GM18907 (cell line): ENCODE results near the gene DOCK10.

ENCODE experiments used
- ATAC-seq: cut with Tn5 transposase; IDR thresholded peaks from one replicate; pipeline ENCODE4 v1.9.1; 2021; ENCODE audit warnings: mild to moderate bottlenecking, moderate library complexity; ENCODE audit not compliant: unreplicated experiment

The DOCK10 gene

DNA sequence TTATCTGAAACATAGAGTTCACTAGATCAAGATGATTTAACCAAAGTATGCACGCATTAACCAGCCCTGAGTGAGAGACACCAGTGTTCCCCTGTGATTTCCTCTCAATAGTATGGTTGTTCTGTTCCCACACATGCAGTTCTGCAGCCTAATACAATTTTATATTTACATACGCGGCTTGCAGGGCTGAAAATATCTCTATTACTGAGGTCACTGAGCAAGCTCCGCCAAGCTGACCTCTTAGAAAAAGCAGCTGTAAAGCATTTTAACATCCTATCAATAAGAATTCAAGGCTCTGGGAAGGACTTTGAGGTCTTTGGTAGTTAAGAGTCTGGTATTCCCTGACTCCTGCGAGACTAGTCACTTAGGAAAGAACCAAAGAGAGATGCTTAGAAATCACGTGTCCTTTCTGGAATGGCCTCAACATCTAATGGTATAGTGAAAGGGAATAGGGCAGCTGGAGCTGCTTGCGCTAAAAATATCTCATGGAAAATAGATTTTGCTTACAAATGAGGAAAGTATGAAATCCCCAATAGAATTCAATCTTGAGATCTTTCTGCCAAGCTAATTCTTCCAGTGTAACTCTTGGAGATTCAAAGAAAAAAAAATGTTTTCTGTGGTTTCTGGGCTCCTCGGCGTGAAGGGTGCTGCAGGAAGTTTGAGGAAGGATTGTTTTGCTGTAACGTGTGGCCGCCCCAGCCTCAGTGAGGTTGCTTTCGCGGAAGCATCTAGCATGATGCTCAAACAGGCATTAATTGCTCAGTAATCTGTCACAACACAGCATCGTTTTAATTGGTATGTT lies 59.2 kb downstream of the DOCK10 start:
- ATAC-seq = peak; percentile 73

DNA sequence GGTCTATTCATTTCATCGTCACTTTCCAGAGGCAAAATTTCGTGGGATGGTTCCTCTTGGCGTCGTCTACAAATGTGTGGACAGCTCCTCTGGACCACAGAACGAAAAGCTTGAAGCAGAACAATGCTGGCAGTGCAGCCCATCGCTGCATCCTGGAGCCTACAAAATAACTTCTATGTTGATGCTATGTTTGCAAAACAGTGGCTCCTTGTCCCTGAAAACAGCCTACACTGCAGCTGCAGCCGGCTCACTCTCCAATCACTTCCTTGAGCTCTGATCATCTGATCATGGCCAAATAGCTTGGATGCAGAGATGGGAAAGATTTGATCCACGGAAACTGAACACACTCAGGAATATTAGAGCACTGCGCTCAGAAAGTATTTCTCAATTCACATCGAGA lies 60.0 kb downstream of the DOCK10 start:
- ATAC-seq = no peak

DNA sequence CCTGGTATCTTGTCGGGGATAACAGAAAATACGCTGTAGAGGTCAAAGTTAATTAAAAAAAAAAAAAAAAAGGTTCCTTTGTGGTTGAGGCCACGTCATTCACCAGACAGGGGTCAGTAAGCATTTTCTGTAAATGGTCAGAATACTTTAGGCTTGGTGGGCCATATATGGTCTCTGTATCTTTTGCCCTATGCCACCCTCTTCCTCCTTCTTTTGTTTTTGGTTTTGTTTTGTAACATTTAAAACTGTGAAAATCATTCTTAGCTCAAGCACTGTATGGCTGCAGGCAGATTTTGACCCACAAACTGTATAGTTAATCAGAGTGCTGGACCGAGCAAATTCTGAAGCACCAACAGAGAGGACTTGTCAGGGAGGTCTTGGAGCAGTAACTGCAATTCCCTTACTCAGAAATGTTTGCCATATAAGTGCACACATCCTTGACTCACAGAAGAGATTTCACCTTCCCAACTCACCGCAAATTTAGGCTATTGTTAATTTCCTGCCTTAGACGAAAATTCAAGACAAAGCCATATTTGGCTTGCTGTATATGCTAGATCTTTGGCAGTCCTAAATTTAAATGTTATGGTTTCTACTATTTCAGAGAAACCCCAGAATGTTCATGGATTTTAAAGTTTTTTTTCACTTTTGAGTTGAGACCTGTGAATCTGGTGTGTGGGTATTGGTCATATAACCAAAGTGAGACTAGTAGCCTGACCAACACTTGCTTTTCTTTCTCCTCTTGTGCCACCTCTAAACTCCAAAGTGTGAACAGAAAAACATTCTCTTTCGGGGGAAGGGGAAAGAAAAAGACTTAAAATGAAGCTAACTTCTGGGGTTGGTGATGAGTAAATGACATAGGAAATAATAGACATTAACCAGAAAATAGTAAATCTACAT lies 65.4 kb downstream of the DOCK10 start:
- no peak for ATAC-seq

DNA sequence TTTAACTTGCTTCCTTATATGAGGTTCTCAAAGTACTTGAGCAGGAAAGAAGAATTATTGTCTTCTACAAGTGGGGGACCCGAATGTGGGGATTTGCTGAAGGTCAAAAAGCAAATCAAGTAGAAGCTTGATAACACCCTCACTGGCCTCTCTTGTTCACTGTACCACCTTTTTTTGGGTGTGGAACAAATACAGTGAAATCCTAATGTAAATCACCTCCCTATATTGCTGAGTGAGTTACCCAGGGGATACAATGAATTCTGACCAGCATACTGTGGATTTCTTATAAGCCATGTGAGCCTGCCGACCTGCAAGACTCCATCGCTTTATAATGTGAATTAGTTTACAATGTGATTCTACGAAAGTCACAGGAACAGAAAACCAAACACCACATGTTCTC lies 66.5 kb downstream of the DOCK10 start:
- no peak for ATAC-seq

DNA sequence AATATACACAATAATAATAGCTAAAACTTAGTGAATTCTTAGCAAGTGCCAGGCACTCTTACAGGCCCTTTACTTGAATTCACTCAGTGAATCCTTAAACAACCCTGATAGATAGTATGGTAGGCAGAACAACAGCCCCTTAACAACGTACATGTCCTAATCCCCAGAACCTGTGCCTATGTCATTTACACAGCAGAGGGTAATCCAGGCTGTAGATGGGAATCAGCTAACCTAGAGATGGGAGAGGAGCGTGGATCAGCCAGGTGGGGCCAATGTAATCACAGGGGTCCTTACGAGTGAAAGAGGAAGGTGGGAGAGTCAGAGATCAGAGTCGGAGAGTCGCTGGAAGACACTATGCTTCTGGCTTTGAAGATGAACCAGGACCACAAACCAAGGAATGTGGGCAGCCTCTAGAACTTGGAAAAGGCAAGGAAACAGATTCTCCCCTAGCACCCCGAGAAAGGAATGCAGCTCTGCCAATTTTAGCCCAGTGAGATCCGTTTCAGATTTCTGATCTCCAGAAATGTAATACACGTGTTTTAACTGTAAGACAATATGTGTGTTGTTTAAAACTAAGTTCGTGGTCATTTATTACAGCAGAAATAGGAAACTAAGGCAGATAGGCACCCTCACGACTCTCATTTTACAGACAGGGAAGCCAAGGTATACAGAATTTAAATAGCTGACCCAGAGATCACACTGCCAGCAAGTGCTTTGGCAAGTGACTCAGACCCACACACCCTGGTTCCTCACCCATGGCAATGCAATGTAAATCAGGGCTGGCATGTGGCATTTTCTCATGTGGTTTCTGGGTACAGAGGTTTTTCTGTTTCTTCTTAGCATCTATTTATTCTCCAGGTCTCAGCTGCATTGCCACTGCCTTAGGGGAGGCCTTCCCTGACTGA lies 68.9 kb downstream of the DOCK10 start:
- ATAC-seq = peak; percentile 61

DNA sequence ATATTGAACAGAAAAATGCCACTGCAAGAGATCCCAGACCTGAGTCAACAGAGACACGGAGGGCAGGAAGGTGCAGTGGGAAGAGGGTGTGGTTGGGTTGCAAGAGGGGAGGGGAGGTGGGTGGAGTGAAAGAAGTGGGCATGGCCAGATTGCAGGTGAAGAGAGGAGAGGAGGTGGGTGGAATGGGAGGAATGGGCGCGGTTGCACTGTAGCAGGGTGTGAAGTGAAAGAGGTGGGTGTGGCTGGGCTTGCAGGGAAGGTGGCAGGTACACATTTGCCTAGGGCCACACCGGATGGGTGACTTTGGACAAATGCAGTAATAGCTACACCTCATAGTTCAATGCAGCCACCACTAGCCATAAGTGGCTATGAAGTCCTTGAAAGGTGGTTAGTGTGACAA lies 71.1 kb downstream of the DOCK10 start:
- peak; percentile 43 for ATAC-seq

DNA sequence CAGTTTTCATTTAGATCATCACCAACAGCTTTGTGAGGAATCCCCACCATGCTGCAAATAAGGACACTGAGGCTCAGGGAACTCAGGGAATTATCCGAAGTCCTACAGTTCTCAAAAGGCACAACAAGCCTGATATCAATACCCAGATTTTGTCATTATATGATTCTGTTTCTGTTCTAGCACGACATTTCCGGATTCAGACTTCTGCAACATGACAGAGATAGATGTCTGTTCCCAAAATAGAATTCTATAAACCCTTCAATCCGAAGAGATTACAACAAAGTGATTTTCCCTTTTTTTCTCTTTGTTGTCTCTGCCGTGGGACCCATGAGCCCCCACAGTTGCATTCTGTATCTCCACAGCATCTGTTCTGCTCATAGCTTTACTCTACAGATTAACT lies 72.0 kb downstream of the DOCK10 start:
- ATAC-seq = no peak

DNA sequence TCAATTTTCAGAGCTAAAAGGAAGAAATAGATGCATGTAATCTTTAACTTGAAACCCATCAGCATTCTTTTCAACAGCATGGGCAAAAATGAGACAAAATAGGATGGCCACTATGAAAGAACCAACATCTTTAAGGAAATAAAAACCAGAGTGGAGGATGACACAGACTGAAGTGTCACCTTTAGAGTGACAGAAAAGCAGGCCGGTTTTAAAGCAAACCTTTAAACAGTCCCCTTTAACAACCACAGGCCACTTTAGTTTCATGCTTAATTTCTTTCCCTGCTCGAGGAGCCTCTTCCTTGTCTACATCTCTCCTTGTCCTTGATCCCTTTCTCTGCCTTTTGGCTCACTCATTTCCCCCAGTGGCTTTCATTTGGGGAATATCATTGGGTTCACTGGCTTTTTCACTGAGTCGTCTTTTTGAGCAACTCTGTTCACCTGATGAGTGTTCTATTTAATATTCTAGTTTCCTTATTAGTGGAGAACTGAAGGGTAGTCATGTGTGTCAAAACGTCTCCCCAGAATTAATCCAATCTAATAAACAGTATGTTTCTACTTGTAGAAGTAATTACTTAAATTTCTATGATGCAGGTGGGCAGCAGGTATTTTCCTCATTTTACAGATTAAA lies 72.5 kb downstream of the DOCK10 start:
- ATAC-seq = peak; percentile 49

DNA sequence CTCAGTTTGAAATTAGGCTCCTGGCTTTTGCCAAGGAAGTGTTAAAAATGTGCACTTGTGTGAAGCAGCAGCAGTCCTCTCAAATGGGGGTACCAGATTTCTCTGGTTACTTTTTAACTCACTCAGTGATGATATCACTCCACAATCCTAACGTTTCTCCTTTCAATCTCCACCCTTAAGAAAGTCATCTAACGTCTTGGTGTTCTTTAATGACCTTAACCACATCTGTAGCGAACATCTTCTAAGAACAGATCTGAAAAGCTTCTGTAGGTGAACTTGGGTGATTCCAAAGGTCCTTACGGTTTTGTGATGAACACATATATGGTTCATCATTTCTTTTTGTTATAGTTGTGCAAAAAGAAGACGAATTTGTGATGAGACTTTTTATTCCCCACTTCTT lies 73.2 kb downstream of the DOCK10 start:
- ATAC-seq = no peak

DNA sequence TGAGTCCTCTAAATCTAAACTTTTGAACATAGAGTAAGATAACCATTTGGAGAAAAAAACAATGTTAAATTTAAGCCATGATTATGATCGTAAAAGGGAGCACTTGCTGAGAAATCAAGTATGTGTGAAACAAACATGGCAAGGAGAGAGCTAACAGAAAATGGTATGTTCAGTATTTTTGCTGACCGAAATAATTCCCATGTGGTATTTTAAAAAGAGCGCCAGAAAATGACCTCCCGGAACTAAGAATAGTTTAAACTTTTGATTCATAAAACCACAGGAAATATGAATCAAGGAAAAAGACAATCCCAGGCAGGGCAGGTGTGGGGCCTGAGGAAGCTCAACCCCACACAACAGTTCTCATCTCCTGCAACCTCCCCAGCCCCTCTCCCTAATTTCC lies 74.2 kb downstream of the DOCK10 start:
- ATAC-seq = no peak

DNA sequence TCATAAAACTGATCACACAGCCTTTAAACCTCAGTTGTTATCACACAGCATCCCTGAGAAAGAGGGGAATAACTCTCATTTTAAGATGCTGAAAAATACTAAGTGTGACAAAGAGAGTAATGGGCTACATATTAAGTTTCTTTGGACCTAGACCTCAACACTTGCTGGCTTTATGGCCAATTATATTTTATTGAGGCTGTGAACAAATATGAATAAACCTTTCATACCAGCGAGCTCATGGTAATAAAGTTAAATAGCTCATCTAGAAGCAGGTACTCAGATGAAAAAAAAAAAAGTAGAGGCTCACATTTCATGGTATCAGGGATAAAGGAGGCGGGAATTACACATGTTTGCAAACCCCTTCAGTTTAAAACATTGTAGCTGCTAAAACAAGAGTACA lies 75.7 kb downstream of the DOCK10 start:
- no peak for ATAC-seq

DNA sequence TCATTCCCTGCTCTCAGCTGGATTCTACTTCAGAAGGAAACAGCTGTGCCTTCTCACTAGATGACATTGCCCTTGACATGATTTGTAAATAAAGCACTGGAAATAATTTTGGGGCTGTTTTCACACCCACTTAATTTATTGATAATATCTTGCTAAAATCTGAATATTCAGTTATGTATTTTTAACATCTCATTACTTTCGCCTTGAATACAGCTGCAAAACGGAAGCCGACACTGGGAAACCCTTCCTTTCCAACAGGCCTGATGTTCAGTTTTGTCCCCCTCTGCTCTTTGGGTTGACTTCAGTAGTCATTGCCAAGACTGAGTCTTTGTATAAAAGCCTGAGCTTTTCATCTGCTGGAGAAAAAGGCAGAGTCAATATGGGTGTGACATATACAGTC lies 82.7 kb downstream of the DOCK10 start:
- no peak for ATAC-seq

DNA sequence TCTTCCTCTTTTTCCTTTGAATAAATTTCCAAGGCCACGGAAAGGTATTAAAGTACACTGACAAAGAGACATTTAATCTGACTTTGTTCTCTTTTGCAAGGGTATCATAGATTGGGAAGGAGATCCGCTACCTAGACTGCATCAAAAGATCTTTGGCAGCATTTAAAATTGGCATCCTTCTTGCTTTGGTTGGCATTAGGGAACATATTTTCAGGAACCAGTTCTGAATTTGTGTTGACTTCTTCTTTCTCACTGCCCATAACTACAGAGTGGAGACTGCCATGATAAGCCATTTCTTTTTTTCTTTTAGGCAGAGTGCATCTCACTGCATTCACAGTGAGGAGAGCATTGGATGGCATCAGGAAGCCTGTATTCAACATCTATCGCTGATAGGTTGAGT lies 83.4 kb downstream of the DOCK10 start:
- ATAC-seq = no peak

DNA sequence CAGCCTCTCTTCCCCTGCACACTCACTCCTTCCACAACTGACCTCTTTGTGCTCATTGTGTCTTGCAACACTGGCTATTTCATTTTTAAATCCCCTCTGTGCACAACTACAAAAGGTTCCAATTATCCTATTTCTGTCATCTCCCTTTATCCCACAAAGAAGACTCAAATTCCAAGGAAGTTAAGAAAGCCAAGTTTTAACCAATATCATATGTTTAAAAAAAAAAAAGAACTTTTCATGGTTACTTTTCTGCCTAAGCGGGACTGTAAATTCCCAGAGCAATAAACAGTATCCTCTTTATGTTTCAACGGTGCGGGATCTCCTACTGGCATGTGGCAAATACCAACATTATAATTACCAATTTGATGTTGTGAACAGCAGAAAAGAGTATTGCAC lies 83.8 kb downstream of the DOCK10 start:
- ATAC-seq = no peak

DNA sequence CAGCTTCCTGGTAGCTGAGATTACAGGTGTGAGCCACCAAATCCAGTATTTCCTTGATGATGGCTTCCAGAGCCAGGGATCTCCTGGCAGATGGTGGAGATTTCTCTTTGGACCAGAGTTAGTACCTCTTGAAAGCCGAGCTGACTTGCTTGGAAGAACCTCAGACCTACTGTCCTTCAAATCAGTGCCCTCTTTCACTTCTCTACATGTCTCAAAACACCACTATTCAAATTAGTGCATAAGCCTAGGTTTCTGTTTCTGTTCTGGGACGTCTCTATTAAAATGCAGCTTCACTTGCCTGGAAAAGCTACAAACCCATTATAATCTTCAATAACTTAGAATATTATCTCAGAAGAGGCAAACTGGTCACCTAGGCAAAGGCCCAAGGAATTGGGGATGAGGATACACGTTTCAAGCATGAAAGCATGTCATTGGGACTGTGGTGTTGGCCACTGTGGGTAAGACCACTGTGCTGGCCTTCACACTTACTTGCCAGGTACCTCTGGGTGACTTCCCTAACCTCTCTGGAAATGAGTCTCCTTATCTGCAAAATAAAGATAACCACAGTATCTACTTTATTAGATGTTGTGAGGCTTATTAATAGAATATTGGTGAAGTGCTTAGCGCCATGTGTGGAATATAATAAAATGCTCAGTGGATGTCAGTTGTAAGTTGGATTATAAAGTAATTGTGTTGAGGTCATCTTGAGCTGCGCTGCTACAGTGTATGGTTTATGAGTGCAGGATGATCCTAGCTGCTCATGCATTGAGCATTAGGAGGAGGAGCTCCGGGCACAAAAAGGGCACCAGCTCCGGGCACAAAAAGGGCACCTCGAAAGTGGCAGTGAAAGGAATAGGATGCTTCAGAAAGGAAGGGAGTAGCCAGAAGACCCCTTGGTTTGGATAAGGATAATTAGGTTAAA lies 84.5 kb downstream of the DOCK10 start:
- peak; percentile 93 for ATAC-seq

DNA sequence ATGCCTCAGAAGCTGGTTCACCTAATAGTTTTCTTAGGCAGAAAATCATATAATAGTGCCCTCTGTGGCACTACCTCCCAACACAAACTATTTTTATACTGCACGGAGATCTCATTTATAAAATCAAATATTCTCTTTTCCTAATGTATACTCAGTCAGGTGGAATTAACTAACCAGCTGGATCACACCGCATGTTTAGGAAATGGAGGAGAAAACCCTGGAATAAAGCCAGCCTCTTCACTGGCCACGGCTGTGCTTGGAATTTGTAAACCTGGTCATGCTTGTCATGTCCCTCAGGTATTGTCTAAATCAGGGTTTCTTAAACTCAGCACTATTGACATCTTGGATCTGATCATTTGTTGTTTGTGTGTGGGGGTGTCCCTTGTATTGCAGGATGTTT lies 85.6 kb downstream of the DOCK10 start:
- ATAC-seq = no peak

DNA sequence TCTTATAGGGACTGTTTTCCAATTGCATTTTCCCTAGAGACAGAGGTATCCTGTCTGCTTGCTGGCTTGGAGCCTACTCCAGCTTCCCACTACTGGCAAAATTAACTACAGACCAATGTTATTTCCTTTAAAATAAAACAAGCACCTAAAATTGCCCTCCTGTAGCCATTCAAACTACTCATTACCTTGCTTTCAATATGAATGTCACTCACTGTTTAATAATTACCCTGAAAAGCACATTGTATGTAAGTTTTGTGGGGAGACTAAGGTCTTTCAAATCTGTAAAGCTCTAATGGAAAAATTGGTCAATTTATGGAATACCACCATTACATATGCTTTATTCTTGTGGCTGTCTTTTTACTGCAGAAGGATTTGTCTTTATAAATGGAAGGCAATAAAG lies 87.3 kb downstream of the DOCK10 start:
- peak; percentile 45 for ATAC-seq

DNA sequence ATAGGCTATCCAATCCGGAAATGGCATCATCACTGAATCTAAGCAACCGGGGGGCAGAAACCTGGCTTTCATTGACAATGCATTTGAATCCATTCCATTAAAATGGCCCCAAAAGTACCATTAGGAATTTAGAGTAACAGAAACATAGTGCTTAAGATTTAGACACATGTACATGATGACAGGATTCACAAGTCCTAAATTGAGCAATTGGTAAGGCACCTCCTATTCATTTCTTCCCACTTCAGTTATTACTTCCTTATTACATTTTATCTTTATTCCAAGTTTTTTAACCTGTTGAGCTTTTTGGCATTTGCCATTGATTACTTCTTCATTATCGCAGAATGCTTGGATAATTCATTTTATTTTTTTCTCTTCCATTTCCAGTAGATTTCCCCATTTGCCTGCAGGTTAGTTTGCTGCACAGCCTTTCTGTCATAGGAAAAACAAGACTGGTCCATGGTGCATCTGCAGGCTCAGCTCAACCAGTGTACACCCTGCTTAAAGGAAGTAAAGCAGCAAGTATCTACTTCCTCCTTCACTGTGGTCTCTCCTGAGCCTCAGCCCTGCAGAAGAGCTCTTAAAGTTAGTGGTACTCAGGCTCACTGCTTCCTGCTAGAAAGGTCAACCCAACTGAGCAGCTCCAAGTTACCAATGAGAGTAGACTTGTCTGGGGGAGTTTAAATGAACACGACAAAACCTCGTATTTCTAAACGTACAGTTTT lies 89.2 kb downstream of the DOCK10 start:
- peak; percentile 63 for ATAC-seq
